Parathyroid adenoma (tissue), 2 donors: ENCODE measurements around the gene BMP8B.

ENCODE experiments used
- H2AFZ ChIP-seq: fragments of 300-600 bp; sonication (generic); one replicate; pipeline ENCODE4 v1.7.0; 2017; ENCODE audit warnings: antibody characterized with exemption, mild to moderate bottlenecking
- H3K27ac ChIP-seq: fragments of 300-600 bp; sonication (generic); one replicate; pipeline ENCODE4 v1.7.0; 2017
- H3K27me3 ChIP-seq: fragments of 300-600 bp; sonication (generic); one replicate; pipeline ENCODE4 v1.7.0; 2017; ENCODE audit warnings: low read length; ENCODE audit not compliant: control insufficient read depth, insufficient read depth
- H3K36me3 ChIP-seq: fragments of 300-600 bp; sonication (generic); one replicate; pipeline ENCODE4 v1.7.0; 2017; ENCODE audit warnings: low read length; ENCODE audit not compliant: control insufficient read depth, insufficient read depth
- H3K4me1 ChIP-seq: fragments of 300-600 bp; sonication (generic); one replicate; pipeline ENCODE4 v1.7.0; 2017; ENCODE audit warnings: control low read depth
- H3K4me2 ChIP-seq: fragments of 300-600 bp; sonication (generic); one replicate; pipeline ENCODE4 v1.7.0; 2017; ENCODE audit warnings: low read length
- H3K4me3 ChIP-seq: fragments of 300-600 bp; sonication (generic); one replicate; pipeline ENCODE4 v1.7.0; 2017; ENCODE audit warnings: low read depth, low read length
- H3K79me2 ChIP-seq: fragments of 300-600 bp; sonication (generic); one replicate; pipeline ENCODE4 v1.7.0; 2017; ENCODE audit warnings: control low read depth
- H3K9ac ChIP-seq: fragments of 300-600 bp; sonication (generic); one replicate; pipeline ENCODE4 v1.7.0; 2017; ENCODE audit warnings: mild to moderate bottlenecking
- H3K9me3 ChIP-seq: fragments of 300-600 bp; sonication (generic); one replicate; pipeline ENCODE4 v1.7.0; 2017; ENCODE audit warnings: low read length; ENCODE audit not compliant: control insufficient read depth
- TF ChIP-seq, protein P1 (sequence below): fragments of 300-600 bp; sonication (generic); IDR thresholded peaks from one replicate; pipeline ENCODE4 v1.7.0; 2017; ENCODE audit warnings: antibody characterized with exemption, mild to moderate bottlenecking
- donor health status: primary hyperparathyroidism.

BMP8B gene

DNA sequence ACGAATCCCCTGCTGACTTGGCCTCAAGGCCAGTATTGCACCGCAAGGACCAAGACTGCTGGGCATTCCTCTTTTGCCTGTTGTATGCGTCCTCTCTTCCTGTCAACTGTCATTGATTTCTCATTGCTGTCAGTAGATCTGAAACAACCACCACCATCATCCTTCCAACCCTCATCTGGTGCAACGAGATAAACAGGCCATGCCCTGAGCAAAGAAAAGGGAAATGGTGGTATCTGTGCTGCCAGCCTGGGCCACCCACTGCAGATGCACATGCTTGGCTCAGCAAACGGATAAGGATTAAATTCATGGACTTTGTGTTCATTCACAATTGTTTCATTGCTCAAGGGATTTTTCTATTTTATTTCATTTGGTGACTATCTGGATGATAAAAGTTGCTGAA is 31.2 kb downstream of the BMP8B start:
- Histone ChIP-seq H3K36me3 (no peaks in the 10 kb centered on the region), H3K9ac (no peak overlapping the region), H3K9me3 (no peaks in the 10 kb centered on the region), H3K4me1 (no peaks in the 10 kb centered on the region), H3K27me3 (no peaks in the 10 kb centered on the region), H2AFZ (no peak overlapping the region), H3K27ac (no peak overlapping the region), H3K4me2 (no peak overlapping the region), H3K4me3 (no peak overlapping the region), H3K79me2 (no peaks in the 10 kb centered on the region)
- TF ChIP-seq, protein P1, sequence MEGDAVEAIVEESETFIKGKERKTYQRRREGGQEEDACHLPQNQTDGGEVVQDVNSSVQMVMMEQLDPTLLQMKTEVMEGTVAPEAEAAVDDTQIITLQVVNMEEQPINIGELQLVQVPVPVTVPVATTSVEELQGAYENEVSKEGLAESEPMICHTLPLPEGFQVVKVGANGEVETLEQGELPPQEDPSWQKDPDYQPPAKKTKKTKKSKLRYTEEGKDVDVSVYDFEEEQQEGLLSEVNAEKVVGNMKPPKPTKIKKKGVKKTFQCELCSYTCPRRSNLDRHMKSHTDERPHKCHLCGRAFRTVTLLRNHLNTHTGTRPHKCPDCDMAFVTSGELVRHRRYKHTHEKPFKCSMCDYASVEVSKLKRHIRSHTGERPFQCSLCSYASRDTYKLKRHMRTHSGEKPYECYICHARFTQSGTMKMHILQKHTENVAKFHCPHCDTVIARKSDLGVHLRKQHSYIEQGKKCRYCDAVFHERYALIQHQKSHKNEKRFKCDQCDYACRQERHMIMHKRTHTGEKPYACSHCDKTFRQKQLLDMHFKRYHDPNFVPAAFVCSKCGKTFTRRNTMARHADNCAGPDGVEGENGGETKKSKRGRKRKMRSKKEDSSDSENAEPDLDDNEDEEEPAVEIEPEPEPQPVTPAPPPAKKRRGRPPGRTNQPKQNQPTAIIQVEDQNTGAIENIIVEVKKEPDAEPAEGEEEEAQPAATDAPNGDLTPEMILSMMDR: no peak

- H3K79me2 ChIP-seq: no peaks in the 10 kb centered on the region
- H3K27me3 ChIP-seq: no peaks in the 10 kb centered on the region
- no peaks in the 10 kb centered on the region for H3K9me3 ChIP-seq
- H3K27ac ChIP-seq: no peak overlapping the region
- H3K36me3 ChIP-seq: no peaks in the 10 kb centered on the region
- H3K4me3 ChIP-seq: no peak overlapping the region
- H3K4me1 ChIP-seq: no peaks in the 10 kb centered on the region
- TF ChIP-seq, protein P1: no peak
- H3K4me2 ChIP-seq: no peak overlapping the region
- H3K9ac ChIP-seq: no peak overlapping the region
- H2AFZ ChIP-seq: no peak overlapping the region
Observed at GRCh38 chr1:39755965-39756659, 32.6 kb downstream of the BMP8B start.

DNA sequence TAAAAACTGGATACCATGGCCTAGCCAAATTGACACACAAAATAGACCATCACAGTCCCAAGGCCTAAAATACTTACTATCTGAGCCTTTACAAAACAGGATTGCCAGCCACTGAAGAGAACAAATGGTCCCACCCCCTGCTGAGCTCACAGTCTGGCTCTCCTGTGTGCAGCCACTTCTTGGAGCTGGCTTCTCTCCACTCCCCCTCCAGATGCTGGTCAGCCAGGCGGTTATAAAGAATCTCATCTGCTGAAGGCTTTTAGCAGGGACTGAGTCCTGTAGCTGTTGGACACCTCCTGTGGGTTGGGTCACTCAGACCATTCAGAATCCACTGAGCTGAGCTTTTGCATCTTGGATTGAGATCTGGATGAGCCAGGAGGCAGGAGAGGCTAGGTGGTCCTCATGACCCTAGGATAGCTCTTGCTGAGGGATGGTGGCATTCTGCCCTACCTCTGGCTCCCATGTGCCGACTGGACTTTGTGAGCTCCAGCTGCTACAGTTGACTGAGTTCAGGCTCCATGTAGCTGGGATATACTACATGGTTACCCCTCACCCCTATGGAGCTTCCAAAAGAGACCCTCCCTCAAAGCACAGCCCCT is 33.7 kb downstream of the BMP8B start:
- TF ChIP-seq, protein P1: no peak
- H2AFZ ChIP-seq: no peak overlapping the region
- no peaks in the 10 kb centered on the region for H3K9me3 ChIP-seq
- no peak overlapping the region for H3K4me2 ChIP-seq
- no peak overlapping the region for H3K9ac ChIP-seq
- H3K36me3 ChIP-seq: no peaks in the 10 kb centered on the region
- H3K79me2 ChIP-seq: no peaks in the 10 kb centered on the region
- no peaks in the 10 kb centered on the region for H3K4me1 ChIP-seq
- H3K27me3 ChIP-seq: no peaks in the 10 kb centered on the region
- no peak overlapping the region for H3K4me3 ChIP-seq
- no peak overlapping the region for H3K27ac ChIP-seq

DNA sequence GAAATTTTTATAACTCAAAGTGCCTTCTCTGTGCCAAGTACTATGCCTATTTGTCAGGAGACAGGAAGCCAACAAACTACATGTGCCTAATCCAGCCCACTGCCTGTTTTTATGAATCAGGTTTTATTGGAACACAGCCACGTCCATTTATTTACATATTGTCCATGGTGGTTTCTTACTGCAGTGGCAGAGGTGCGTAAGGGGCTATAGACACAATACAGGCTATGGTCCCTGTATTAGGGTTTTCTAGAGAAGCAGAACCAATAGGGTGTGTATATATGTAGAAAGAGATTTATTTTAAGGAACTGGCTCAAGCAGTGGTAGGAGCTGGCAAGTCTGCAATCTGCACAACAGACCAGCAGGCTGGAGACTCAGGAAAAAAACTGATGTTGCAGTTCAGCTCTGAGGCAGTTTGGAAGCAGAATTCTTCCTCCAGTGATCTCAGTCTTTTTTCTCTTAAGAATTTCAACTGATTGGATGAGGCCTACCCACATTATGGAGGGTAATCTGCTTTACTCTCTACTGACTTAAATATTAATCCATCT is 34.6 kb downstream of the BMP8B start:
- TF ChIP-seq, protein P1: no peak
- Histone ChIP-seq H3K9ac (no peak overlapping the region), H3K4me3 (no peak overlapping the region), H3K9me3 (no peaks in the 10 kb centered on the region), H3K27ac (no peak overlapping the region), H3K4me2 (no peak overlapping the region), H3K27me3 (no peaks in the 10 kb centered on the region), H3K79me2 (no peaks in the 10 kb centered on the region), H3K36me3 (no peaks in the 10 kb centered on the region), H3K4me1 (no peaks in the 10 kb centered on the region), H2AFZ (no peak overlapping the region)
